ENCODE data around the gene TNNC2. TPM values are rescaled to one million over a fixed set of nuclear protein-coding genes. Genes with fewer than 3 reads are reported as not detected.

The TNNC2 gene
- total and polyA plus RNA-seq, 2 experiments from 2014 or later = 0.59 to 32.5 TPM

DNA sequence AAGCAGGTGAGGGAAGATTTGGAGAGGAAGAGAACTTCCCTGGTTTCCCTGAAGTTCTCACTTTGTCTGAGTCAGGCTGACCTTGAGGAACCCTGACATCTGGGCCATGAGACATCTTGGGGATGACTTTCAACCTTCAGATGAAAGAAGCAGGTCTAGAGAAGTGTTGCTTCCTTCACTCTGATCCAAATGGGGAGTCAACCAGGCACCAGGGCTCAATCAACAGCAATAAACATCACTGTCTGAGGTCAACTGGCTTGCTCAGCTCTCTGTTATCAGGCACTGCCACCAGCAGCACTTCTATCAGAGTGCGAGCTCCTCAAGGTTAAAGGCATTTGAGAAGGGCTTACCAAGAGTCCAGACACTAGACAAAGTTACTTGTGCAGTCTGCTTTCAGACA is 23.8 kb upstream of the TNNC2 start:
- peaks cover 32% of the 10 kb centered on the region for H3K4me1 ChIP-seq (ENCODE audit: insufficient read depth)
- H3F3A ChIP-seq (replicated peaks; ENCODE audit: low read depth) = no peaks in the 10 kb centered on the region; the same call in 1 of the 2 replicates
- no peak overlapping the region for H3K4me3 Mint-ChIP-seq
- H3K9me3 Mint-ChIP-seq = no peaks in the 10 kb centered on the region
- H3K27ac ChIP-seq (ENCODE audit: low read depth) = no peak overlapping the region
- peaks cover 10% of the 10 kb centered on the region; the same call in 1 of the 2 replicates for H3K36me3 ChIP-seq (ENCODE audit: insufficient read depth)
- peaks cover 38% of the 10 kb centered on the region for H3K4me1 Mint-ChIP-seq
- no peak overlapping the region for H3K4me2 ChIP-seq
- H3K27me3 Mint-ChIP-seq (ENCODE audit: insufficient read depth, low read depth, poor library complexity) = peaks cover 12% of the 10 kb centered on the region
- DNase-seq (ENCODE audit: low spot score) (no peak), ATAC-seq (no peak)
- H4K20me1 ChIP-seq (replicated peaks; ENCODE audit: insufficient read depth) = no peaks in the 10 kb centered on the region
- TF ChIP-seq EZH2phosphoT487 (IDR thresholded peaks at IDR 0.05; ENCODE audit: unreplicated experiment) = no peak
- TF ChIP-seq ZNF331 (CRISPR knock-in tag; IDR thresholded peaks at IDR 0.05; ENCODE audit: low read depth) = no peak
- TF ChIP-seq, protein P1, sequence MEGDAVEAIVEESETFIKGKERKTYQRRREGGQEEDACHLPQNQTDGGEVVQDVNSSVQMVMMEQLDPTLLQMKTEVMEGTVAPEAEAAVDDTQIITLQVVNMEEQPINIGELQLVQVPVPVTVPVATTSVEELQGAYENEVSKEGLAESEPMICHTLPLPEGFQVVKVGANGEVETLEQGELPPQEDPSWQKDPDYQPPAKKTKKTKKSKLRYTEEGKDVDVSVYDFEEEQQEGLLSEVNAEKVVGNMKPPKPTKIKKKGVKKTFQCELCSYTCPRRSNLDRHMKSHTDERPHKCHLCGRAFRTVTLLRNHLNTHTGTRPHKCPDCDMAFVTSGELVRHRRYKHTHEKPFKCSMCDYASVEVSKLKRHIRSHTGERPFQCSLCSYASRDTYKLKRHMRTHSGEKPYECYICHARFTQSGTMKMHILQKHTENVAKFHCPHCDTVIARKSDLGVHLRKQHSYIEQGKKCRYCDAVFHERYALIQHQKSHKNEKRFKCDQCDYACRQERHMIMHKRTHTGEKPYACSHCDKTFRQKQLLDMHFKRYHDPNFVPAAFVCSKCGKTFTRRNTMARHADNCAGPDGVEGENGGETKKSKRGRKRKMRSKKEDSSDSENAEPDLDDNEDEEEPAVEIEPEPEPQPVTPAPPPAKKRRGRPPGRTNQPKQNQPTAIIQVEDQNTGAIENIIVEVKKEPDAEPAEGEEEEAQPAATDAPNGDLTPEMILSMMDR (conservative IDR thresholded peaks at IDR 0.05; ENCODE audit: low read depth in 2 of 2) = no peak
- TF ChIP-seq, protein P2, sequence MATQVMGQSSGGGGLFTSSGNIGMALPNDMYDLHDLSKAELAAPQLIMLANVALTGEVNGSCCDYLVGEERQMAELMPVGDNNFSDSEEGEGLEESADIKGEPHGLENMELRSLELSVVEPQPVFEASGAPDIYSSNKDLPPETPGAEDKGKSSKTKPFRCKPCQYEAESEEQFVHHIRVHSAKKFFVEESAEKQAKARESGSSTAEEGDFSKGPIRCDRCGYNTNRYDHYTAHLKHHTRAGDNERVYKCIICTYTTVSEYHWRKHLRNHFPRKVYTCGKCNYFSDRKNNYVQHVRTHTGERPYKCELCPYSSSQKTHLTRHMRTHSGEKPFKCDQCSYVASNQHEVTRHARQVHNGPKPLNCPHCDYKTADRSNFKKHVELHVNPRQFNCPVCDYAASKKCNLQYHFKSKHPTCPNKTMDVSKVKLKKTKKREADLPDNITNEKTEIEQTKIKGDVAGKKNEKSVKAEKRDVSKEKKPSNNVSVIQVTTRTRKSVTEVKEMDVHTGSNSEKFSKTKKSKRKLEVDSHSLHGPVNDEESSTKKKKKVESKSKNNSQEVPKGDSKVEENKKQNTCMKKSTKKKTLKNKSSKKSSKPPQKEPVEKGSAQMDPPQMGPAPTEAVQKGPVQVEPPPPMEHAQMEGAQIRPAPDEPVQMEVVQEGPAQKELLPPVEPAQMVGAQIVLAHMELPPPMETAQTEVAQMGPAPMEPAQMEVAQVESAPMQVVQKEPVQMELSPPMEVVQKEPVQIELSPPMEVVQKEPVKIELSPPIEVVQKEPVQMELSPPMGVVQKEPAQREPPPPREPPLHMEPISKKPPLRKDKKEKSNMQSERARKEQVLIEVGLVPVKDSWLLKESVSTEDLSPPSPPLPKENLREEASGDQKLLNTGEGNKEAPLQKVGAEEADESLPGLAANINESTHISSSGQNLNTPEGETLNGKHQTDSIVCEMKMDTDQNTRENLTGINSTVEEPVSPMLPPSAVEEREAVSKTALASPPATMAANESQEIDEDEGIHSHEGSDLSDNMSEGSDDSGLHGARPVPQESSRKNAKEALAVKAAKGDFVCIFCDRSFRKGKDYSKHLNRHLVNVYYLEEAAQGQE (IDR thresholded peaks at IDR 0.05; ENCODE audit: unreplicated experiment) = no peak
- TF ChIP-seq CREB1 (CRISPR knock-in tag; IDR thresholded peaks at IDR 0.05; ENCODE audit: low read depth) = no peak
- TF ChIP-seq ZNF114 (CRISPR knock-in tag; IDR thresholded peaks at IDR 0.05) = no peak
- TF ChIP-seq, protein P3, sequence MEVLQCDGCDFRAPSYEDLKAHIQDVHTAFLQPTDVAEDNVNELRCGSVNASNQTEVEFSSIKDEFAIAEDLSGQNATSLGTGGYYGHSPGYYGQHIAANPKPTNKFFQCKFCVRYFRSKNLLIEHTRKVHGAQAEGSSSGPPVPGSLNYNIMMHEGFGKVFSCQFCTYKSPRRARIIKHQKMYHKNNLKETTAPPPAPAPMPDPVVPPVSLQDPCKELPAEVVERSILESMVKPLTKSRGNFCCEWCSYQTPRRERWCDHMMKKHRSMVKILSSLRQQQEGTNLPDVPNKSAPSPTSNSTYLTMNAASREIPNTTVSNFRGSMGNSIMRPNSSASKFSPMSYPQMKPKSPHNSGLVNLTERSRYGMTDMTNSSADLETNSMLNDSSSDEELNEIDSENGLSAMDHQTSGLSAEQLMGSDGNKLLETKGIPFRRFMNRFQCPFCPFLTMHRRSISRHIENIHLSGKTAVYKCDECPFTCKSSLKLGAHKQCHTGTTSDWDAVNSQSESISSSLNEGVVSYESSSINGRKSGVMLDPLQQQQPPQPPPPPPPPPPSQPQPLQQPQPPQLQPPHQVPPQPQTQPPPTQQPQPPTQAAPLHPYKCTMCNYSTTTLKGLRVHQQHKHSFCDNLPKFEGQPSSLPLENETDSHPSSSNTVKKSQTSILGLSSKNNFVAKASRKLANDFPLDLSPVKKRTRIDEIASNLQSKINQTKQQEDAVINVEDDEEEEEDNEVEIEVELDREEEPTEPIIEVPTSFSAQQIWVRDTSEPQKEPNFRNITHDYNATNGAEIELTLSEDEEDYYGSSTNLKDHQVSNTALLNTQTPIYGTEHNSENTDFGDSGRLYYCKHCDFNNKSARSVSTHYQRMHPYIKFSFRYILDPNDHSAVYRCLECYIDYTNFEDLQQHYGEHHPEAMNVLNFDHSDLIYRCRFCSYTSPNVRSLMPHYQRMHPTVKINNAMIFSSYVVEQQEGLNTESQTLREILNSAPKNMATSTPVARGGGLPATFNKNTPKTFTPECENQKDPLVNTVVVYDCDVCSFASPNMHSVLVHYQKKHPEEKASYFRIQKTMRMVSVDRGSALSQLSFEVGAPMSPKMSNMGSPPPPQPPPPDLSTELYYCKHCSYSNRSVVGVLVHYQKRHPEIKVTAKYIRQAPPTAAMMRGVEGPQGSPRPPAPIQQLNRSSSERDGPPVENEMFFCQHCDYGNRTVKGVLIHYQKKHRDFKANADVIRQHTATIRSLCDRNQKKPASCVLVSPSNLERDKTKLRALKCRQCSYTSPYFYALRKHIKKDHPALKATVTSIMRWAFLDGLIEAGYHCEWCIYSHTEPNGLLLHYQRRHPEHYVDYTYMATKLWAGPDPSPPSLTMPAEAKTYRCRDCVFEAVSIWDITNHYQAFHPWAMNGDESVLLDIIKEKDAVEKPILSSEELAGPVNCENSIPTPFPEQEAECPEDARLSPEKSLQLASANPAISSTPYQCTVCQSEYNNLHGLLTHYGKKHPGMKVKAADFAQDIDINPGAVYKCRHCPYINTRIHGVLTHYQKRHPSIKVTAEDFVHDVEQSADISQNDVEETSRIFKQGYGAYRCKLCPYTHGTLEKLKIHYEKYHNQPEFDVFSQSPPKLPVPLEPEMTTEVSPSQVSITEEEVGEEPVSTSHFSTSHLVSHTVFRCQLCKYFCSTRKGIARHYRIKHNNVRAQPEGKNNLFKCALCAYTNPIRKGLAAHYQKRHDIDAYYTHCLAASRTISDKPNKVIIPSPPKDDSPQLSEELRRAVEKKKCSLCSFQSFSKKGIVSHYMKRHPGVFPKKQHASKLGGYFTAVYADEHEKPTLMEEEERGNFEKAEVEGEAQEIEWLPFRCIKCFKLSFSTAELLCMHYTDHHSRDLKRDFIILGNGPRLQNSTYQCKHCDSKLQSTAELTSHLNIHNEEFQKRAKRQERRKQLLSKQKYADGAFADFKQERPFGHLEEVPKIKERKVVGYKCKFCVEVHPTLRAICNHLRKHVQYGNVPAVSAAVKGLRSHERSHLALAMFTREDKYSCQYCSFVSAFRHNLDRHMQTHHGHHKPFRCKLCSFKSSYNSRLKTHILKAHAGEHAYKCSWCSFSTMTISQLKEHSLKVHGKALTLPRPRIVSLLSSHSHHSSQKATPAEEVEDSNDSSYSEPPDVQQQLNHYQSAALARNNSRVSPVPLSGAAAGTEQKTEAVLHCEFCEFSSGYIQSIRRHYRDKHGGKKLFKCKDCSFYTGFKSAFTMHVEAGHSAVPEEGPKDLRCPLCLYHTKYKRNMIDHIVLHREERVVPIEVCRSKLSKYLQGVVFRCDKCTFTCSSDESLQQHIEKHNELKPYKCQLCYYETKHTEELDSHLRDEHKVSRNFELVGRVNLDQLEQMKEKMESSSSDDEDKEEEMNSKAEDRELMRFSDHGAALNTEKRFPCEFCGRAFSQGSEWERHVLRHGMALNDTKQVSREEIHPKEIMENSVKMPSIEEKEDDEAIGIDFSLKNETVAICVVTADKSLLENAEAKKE (CRISPR knock-in tag; IDR thresholded peaks at IDR 0.05) = no peak
- TF ChIP-seq JUNB (IDR thresholded peaks at IDR 0.05; ENCODE audit: unreplicated experiment) = no peak
- TF ChIP-seq, protein P4, sequence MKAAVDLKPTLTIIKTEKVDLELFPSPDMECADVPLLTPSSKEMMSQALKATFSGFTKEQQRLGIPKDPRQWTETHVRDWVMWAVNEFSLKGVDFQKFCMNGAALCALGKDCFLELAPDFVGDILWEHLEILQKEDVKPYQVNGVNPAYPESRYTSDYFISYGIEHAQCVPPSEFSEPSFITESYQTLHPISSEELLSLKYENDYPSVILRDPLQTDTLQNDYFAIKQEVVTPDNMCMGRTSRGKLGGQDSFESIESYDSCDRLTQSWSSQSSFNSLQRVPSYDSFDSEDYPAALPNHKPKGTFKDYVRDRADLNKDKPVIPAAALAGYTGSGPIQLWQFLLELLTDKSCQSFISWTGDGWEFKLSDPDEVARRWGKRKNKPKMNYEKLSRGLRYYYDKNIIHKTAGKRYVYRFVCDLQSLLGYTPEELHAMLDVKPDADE (IDR thresholded peaks at IDR 0.05) = no peak
- no peak for TF ChIP-seq EZH2 (IDR thresholded peaks at IDR 0.05; ENCODE audit: low read depth, unreplicated experiment)
- no peak for TF ChIP-seq NANOG (IDR thresholded peaks at IDR 0.05; ENCODE audit: borderline replicate concordance)
- no peak for TF ChIP-seq STAT1 (IDR thresholded peaks at IDR 0.05; ENCODE audit: unreplicated experiment)
- no peak for TF ChIP-seq POLR2AphosphoS5 (IDR thresholded peaks at IDR 0.05; ENCODE audit: low read depth)
- H3K79me2 ChIP-seq (replicated peaks; ENCODE audit: insufficient read depth) = peaks cover 26% of the 10 kb centered on the region
- H2AFZ ChIP-seq = no peak overlapping the region
- no peak overlapping the region; the same call in 1 of the 2 replicates for H3K27ac Mint-ChIP-seq
- no peaks in the 10 kb centered on the region for H3K27me3 ChIP-seq (ENCODE audit: insufficient read depth)
- no peaks in the 10 kb centered on the region for H3K9me2 ChIP-seq (ENCODE audit: insufficient read depth)
- no peak overlapping the region for H3K4me3 ChIP-seq
- H3K36me3 Mint-ChIP-seq (ENCODE audit: low read depth) = peaks cover 36% of the 10 kb centered on the region

Data from GM23338 (cell line).